Adrenal gland (tissue), 5 donors: Measurements from ENCODE around the gene AVPR2.

ENCODE experiments used
- POLR2A ChIP-seq, 2 donors: fragments of 450-650 bp; IDR thresholded peaks; one replicate each; pipeline ENCODE4 v1.6.1; 2017; ENCODE audit warnings: antibody characterized with exemption in 2 of 2, mild to moderate bottlenecking in 2 of 2, moderate library complexity in 1 of 2
- TF ChIP-seq, protein P1 (sequence below), 6 experiments: fragments of 450-650 bp in 4 of 6; fragments of 200-600 bp in 2 of 6; sonication (generic) in 1 of 6; IDR thresholded peaks; 1 replicate in 5 of 6; 2 replicates in 1 of 6; pipeline versions ENCODE4 v1.5.1 to v1.8.0; 2016 to 2021; ENCODE audit warnings: antibody characterized with exemption in 6 of 6, mild to moderate bottlenecking in 2 of 6, moderate library complexity in 1 of 6
- donor health status: DM: no; HTN: no; CAD: no.

DNA sequence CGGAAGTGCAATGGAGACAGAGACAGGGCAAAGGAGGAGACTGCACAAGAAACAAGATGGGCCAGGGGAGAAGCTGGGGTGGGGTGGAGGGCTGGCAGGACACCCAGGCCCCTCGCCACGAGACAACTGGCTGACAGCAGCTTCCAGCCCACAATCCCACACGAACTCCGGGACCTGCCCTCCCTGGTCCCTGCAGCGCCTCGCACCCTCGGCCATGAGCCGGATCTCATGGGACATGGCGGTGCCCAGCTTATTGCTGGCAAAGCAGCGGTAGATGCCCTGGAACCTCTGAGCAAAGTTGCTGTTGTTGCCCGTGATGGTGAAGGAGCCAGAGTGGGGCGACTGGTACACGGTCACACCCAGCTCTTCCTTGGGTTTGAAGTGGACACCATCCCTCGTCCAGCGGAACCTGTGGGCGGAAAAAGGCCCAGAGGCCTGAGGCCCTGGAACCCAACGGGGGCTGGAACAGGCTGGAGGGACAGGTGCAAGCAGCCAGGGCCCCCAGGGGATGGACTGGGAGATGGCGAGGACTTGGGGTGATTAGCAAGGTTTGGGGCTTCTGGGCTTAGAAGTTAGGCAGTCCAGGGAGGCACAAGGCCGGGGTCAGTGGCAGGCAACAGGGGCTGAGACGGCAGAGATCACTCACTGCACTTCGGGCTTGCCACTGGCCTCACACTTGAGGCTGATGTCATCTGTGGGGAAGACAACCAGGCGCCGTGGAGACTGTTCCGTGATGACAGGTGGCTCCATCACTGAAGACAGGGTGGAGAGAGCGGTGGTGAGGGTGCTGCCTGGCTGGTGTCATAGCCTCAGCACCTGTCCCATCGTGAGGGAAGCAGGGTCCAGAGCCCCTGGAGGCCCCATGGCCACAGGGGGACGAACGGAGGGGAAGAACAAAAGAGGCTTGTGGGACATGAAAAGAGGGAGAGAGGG lies 32.3 kb upstream of the AVPR2 start:
- TF ChIP-seq, protein P1, sequence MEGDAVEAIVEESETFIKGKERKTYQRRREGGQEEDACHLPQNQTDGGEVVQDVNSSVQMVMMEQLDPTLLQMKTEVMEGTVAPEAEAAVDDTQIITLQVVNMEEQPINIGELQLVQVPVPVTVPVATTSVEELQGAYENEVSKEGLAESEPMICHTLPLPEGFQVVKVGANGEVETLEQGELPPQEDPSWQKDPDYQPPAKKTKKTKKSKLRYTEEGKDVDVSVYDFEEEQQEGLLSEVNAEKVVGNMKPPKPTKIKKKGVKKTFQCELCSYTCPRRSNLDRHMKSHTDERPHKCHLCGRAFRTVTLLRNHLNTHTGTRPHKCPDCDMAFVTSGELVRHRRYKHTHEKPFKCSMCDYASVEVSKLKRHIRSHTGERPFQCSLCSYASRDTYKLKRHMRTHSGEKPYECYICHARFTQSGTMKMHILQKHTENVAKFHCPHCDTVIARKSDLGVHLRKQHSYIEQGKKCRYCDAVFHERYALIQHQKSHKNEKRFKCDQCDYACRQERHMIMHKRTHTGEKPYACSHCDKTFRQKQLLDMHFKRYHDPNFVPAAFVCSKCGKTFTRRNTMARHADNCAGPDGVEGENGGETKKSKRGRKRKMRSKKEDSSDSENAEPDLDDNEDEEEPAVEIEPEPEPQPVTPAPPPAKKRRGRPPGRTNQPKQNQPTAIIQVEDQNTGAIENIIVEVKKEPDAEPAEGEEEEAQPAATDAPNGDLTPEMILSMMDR (IDR thresholded peaks at IDR 0.05) = no peak
- no peak for TF ChIP-seq POLR2A (IDR thresholded peaks at IDR 0.05)
